ENCODE data around the gene HDAC9.

- TF ChIP-seq, protein P1, sequence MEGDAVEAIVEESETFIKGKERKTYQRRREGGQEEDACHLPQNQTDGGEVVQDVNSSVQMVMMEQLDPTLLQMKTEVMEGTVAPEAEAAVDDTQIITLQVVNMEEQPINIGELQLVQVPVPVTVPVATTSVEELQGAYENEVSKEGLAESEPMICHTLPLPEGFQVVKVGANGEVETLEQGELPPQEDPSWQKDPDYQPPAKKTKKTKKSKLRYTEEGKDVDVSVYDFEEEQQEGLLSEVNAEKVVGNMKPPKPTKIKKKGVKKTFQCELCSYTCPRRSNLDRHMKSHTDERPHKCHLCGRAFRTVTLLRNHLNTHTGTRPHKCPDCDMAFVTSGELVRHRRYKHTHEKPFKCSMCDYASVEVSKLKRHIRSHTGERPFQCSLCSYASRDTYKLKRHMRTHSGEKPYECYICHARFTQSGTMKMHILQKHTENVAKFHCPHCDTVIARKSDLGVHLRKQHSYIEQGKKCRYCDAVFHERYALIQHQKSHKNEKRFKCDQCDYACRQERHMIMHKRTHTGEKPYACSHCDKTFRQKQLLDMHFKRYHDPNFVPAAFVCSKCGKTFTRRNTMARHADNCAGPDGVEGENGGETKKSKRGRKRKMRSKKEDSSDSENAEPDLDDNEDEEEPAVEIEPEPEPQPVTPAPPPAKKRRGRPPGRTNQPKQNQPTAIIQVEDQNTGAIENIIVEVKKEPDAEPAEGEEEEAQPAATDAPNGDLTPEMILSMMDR (conservative IDR thresholded peaks at IDR 0.05; ENCODE audit: low read depth, low read length): no peak
- TF ChIP-seq EZH2 (IDR thresholded peaks at IDR 0.05; ENCODE audit: borderline replicate concordance, low read depth, low read length, poor library complexity, severe bottlenecking): no peak
Measured at GRCh38 chr7:18538554-18539250, 43.2 kb downstream of the HDAC9 start.
